Mucosa of descending colon (tissue), 3 donors: Measurements from ENCODE around the gene FAM3B. TPM values are rescaled to one million over a fixed set of nuclear protein-coding genes. Genes with fewer than 3 reads are reported as not detected.

Experiments used
- ATAC-seq: fragments of 200-7000 bp; cut with Tn5 transposase; one replicate; pipeline ENCODE4 v1.9.1; 2020; ENCODE audit warnings: mild to moderate bottlenecking, moderate library complexity
- DNase-seq, 3 donors: peaks; one replicate each; pipeline ENCODE4 v3.0.0-alpha.2; 2020
- H3K36me3 ChIP-seq: fragments of 200-600 bp; one replicate; pipeline ENCODE4 v1.8.0; 2021; ENCODE audit warnings: low read depth, mild to moderate bottlenecking
- H3K4me1 ChIP-seq: fragments of 200-600 bp; one replicate; pipeline ENCODE4 v1.8.0; 2021; ENCODE audit warnings: low read depth, mild to moderate bottlenecking
- H3K4me3 ChIP-seq: fragments of 200-600 bp; one replicate; pipeline ENCODE4 v1.8.0; 2021; ENCODE audit warnings: mild to moderate bottlenecking
- H3K9me3 ChIP-seq: fragments of 200-600 bp; one replicate; pipeline ENCODE4 v1.8.0; 2021; ENCODE audit warnings: mild to moderate bottlenecking
- intact Hi-C, 2 donors: fragments of 100-400 bp; cut with DNase I in 1 of 2; cut with micrococcal nuclease in 1 of 2; formaldehyde crosslinking; loops; one replicate each; pipeline versions ENCODE4 v1.11.0 to v1.11.1; 2022; cut with DNase I, micrococcal nuclease
- total RNA-seq, 3 donors: library from RNA; stranded (reverse); fragmentation: NEBNext Ultra II Directional in 2 of 3; extraction: Animal tissue kit (Norgen Biotek cat#: 25700) in 2 of 3; gene quantifications; one replicate each; pipeline versions ENCODE4 v1.2.1 to v1.2.4, GENCODE V29; 2021 to 2023
- TF ChIP-seq, protein P1 (sequence below): fragments of 200-600 bp; IDR thresholded peaks from one replicate; pipeline ENCODE4 v1.8.0; 2022; ENCODE audit warnings: antibody characterized with exemption, mild to moderate bottlenecking
- donor health status: DM: no; HTN: no; CAD: no; lungs with moderate emphysema.
- donor health status: DM: no; HTN: no; CAD: no.
- donor health status: DM: no; HTN: yes; CAD: no.

The FAM3B gene
- total RNA-seq, 3 donors from 2014 or later: 0.70 to 2.3 TPM; not detected in 1

DNA sequence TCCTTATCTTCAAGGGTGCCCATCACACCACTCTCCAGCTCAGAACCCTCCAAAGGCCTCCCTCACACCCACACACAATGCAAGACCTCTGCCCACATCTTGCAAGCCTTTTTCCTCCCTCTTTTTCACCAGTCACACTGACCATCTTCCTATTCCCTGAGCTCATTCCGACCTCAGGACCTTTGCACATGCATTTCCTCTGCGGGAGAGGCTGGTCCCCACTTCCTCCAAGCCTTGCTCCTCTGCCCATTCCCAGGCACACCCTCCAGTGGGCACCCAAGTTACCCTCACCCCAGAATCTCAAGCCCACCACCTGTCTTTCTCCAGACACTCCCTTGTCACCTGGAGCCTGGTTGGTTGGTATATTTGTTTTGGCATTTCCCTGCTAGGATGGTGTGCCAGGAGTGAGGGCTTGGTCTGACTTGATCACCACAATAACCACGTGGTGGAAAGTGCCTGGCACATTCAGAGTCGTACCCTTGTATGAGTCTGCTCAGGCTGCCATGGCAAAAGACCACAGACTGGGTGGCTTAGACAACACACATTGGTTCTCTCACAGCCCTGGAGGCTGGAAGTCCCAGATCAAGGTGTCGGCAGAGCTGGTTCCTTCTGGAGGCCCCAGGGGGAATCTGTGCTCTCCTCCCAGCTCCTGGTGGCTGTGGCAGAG lies 58.4 kb downstream of the FAM3B start:
- no peaks in the 10 kb centered on the region for H3K36me3 ChIP-seq
- TF ChIP-seq, protein P1, sequence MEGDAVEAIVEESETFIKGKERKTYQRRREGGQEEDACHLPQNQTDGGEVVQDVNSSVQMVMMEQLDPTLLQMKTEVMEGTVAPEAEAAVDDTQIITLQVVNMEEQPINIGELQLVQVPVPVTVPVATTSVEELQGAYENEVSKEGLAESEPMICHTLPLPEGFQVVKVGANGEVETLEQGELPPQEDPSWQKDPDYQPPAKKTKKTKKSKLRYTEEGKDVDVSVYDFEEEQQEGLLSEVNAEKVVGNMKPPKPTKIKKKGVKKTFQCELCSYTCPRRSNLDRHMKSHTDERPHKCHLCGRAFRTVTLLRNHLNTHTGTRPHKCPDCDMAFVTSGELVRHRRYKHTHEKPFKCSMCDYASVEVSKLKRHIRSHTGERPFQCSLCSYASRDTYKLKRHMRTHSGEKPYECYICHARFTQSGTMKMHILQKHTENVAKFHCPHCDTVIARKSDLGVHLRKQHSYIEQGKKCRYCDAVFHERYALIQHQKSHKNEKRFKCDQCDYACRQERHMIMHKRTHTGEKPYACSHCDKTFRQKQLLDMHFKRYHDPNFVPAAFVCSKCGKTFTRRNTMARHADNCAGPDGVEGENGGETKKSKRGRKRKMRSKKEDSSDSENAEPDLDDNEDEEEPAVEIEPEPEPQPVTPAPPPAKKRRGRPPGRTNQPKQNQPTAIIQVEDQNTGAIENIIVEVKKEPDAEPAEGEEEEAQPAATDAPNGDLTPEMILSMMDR: no peak
- intact Hi-C loops: no loop called here
- no peak overlapping the region for H3K4me3 ChIP-seq
- DNase-seq (no peak), ATAC-seq (no peak)
- no peaks in the 10 kb centered on the region for H3K9me3 ChIP-seq
- H3K4me1 ChIP-seq: no peaks in the 10 kb centered on the region

DNA sequence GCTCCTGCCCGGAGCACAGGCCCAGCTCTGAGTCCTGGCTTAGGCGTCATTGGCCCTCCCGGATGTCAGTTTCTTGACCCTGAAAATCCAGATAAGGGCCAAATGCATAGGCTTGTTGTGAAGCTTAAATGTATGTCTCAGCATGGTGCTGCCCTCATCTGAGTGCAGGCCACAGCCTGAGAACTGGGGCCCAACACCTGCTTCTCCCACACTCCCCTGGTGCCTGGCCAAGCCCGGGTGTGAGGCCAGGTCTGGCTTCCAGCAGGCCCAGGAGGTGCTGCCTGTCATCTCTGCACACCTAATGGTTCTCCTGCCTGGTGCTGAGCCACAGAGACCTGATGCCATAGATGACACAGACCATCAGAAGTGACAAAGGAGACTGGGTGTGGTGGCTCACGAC lies 59.3 kb downstream of the FAM3B start:
- Histone ChIP-seq H3K4me1 (no peaks in the 10 kb centered on the region), H3K36me3 (no peaks in the 10 kb centered on the region), H3K4me3 (no peak overlapping the region), H3K9me3 (no peaks in the 10 kb centered on the region)
- intact Hi-C loops: no loop called here
- ATAC-seq (no peak), DNase-seq (no peak)
- TF ChIP-seq, protein P1: no peak

DNA sequence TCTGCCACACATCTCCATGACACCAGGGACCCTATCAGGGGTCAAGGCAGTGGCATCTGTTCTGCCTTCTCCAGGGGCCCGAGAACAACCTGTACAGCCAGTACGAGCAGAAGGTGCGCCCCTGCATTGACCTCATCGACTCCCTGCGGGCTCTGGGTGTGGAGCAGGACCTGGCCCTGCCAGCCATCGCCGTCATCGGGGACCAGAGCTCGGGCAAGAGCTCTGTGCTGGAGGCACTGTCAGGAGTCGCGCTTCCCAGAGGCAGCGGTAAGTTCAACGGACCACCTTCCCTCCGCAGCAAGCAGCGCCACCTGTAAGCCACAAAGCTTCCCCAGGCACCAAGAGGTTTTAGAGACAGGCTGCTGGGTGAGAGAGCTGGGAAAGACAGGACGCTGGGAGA lies 61.1 kb downstream of the FAM3B start:
- DNase-seq: no peak
- intact Hi-C loops: no loop called here
- TF ChIP-seq, protein P1: no peak

DNA sequence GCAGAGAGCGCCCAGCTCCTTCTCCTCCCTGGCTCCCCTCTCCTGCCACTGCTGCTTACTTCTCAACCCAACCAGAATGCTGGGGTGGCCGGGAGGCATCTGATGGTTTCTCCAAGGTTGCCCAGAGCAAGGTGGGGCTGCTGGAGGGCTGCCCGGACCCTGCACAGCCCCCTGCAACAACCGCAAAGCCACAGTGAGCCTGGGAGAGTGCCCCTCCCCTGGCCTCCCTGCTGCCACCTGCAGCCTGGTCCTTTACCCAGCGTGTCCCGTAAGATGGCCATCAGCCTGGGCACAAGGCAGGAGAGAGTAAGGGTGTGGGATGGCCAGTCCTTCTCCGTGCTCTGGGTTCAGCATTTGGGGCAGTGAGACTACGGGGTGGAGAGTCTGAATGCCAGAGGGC lies 62.2 kb downstream of the FAM3B start:
- Histone ChIP-seq H3K4me3 (no peak overlapping the region), H3K36me3 (no peaks in the 10 kb centered on the region), H3K4me1 (no peaks in the 10 kb centered on the region), H3K9me3 (no peaks in the 10 kb centered on the region)
- intact Hi-C loops: no loop called here
- DNase-seq (peak in 1 of 3 donors; percentile 30), ATAC-seq (peak; percentile 42)
- TF ChIP-seq, protein P1: no peak

More for the DNA sequence above, 61.1 kb downstream of the FAM3B start:
- Histone ChIP-seq H3K4me3 (no peak overlapping the region), H3K9me3 (no peaks in the 10 kb centered on the region), H3K36me3 (no peaks in the 10 kb centered on the region), H3K4me1 (no peaks in the 10 kb centered on the region)
- no peak for ATAC-seq

DNA sequence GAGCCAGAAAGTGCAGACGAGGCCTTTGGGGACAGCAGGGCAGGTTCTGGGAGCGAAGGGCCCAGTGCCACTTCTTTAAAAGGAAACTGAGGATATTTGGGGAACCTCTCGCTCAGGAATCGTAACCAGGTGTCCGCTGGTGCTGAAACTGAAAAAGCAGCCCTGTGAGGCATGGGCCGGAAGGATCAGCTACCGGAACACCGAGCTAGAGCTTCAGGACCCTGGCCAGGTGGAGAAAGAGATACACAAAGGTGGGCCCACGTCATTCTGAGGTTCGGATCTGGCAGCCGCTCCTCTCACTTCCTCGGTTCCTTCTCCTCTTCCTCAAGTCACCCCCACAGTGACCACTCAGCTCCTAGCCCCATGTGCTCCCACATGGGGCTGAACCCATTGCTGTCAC lies 63.3 kb downstream of the FAM3B start:
- Histone ChIP-seq H3K4me3 (no peak overlapping the region), H3K4me1 (no peaks in the 10 kb centered on the region), H3K36me3 (no peaks in the 10 kb centered on the region), H3K9me3 (no peaks in the 10 kb centered on the region)
- intact Hi-C loops: no loop called here
- ATAC-seq: no peak
- no peak for DNase-seq
- TF ChIP-seq, protein P1: no peak

DNA sequence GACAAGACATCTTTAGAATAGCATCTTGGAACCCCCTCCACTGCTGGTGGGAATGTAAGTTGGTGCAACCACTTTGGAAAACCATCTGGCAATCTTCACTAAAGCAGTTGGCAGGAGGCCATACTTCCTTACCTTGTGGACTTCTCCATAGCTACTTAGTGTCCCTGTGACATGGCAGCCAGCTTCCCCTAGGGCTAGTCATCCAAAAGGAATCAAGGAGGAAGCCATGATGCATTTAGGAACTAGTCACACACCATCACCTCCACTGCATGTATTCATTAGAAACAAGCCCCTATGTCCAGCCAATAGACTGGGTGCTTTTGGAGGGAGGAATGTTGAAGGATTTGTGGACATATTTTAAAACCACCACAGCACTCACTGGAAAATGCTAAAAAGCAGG lies 65.1 kb downstream of the FAM3B start:
- TF ChIP-seq, protein P1: no peak
- ATAC-seq (no peak), DNase-seq (no peak)
- intact Hi-C loops: no loop called here
- Histone ChIP-seq H3K36me3 (no peaks in the 10 kb centered on the region), H3K4me3 (no peak overlapping the region), H3K4me1 (no peaks in the 10 kb centered on the region), H3K9me3 (no peaks in the 10 kb centered on the region)
